ENCODE data around the gene POC1A. TPM values are rescaled to one million over a fixed set of nuclear protein-coding genes. Genes with fewer than 3 reads are reported as not detected.

The POC1A gene
- polyA plus RNA-seq, 10 donors: 2.6 to 8.0 (median 4.3) TPM

- no peak for DNase-seq
Measured at GRCh38 chr3:52085681-52086282, 68.4 kb downstream of the POC1A start.

GRCh38 chr3:52084954-52085680 lies 69.1 kb downstream of the POC1A start:
- DNase-seq: no peak

- DNase-seq: no peak
Measured at GRCh38 chr3:52084216-52084945, 69.8 kb downstream of the POC1A start.

DNA sequence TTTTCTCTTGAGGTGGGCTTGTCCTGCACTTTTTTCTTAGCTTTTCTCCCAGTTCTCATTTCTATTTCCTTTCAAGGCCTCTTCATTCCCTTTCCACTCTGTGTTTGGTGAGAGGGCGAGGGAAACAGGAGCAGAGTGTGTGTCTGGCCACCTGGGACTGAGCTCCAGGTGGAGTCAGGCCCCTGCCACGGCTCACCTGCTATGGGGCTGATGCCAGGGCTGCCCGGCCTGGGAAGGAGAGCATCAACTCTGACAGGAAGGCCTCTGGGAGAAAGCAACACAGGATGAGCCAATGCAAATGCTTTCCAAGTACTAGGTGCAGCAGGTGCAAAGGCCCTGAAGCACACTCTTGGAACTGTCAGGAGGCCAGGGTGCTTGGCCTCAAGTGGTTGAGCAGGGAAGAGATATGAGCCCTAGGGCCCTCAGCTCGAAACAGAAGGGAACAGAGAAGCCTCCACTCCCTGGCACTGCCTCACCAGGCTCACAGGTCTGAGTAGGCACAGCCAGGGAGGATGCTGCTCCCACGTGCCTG lies 70.6 kb downstream of the POC1A start:
- no peak for DNase-seq

DNA sequence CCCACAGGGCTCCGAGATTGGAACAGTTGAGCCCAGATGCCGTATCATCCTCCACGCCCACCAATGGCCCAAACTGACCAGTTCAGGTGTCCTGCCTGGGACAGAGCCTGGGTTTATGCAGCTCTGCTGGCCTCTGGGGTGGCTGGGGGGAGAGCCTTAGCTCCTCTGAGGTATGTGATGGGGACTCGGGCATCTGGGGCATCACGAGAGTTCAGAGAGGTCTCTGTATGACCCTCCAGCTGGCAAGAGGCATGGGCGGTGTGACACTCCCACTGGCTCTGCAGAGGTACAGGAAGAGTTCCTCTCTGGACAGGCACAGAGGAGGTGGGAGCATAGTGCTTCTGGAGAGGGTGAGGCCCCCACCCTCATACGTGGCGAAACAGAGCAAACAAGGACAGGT lies 71.3 kb downstream of the POC1A start:
- DNase-seq: no peak

DNA sequence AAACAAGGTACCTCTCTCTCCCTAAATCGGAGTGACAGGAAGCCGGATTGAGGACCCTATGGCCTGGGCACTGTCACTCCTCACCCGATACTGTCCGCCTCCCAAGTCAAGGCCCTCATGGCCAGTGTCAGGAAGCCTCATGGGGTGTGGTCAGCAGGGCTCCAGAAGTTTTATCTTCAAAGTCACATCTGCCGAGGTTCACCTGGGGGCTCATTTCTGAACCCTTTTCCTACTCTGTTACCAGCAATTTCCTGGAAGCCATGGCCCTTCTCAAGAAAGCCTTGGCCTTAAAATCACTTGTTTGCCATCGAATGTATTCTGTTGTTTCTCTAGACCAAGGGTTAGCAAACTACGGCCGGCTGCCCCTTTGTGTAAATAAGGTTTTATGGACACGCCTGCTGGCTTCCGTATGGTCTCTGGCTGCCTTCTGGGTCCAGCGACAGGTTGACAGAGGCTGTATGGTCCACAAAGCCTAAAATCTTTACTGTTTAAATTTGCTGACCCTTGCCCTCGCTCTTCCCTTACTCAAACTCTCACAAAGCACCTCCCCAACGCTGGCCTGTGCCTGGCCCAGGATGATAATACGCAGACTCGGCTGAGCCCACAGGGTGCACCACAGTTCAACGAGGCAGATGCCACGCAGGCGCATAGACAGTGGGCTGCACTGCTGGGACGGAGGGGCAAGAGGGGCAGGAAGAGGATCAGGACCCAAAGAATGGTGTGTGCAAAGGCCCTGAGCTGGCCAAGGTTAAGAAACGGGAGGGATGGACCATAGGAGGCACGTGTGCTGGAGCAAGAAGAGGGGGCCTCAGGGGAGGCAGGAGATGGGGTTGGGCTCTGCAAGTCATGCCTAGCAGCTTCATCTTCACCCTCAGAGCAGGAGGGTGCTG lies 73.1 kb downstream of the POC1A start:
- no peak for DNase-seq

GRCh38 chr3:52079958-52080357 lies 74.3 kb downstream of the POC1A start:
- no peak for DNase-seq

DNA sequence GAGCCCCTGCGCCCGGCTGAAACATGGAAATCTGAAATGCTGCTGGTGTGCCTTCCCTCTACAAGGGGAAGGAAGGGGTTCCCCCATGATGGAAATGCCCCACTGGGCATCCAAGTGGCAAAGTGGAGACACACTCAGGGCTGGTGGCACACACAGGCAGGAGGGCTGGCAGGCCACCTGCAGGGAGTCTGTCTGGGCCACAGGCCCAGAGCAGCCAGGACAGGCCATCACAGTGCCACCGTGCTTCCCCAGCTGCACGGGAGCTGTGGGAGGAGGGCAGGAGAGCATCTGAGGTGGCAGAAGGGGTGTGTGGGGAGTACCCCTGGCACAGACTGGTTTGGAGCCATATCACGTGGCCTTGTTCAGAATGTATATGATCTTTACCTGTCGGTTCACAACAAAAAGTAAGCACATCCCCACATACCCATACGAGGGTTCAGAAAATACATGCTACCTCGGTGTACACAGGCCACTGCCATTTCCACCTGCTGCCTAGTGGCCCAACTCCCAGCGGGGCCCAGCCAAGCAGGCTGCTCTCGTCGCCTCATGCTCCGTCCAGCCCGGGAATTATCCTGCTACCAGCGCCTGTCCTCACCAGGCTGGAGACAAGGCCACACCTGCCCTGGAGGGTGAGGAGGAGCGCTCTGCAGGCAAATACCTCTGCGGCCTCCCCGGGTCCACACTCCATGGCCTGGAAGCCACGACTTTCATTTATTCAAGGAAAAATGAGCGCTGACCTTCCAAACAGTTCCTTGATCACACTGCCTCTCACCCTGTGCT lies 75.3 kb downstream of the POC1A start:
- no peak for DNase-seq

- peak in 2 of 3 donors; percentile 29 to 66 for DNase-seq
Measured at GRCh38 chr3:52077925-52078324, 76.3 kb downstream of the POC1A start.

- DNase-seq: peak in 2 of 3 donors; percentile 73 to 85
Measured at GRCh38 chr3:52076896-52077780, 77.1 kb downstream of the POC1A start.

- no peak for DNase-seq
Measured at GRCh38 chr3:52073490-52073889, 80.7 kb downstream of the POC1A start.

DNA sequence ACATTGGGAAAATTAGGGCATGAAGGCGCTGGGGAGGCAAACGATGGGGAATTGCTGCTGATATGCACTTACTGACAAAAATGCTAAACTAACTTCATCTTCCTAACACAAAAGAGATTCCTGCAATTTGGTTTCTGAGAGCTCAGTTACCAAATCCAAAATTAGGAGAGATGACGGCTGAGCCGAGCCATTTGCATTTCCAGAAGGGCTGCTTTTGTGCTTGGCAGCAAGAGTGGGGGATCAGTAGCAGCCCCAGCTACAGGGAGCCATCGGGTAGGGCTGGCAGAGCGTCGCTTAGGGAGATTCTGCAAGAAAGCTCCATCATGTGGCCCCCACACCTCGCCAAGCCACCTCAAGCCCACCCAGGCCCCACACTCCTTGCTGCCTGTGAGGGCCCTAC lies 81.8 kb downstream of the POC1A start:
- DNase-seq: no peak

GRCh38 chr3:52072020-52072419 lies 82.2 kb downstream of the POC1A start:
- no peak for DNase-seq

DNA sequence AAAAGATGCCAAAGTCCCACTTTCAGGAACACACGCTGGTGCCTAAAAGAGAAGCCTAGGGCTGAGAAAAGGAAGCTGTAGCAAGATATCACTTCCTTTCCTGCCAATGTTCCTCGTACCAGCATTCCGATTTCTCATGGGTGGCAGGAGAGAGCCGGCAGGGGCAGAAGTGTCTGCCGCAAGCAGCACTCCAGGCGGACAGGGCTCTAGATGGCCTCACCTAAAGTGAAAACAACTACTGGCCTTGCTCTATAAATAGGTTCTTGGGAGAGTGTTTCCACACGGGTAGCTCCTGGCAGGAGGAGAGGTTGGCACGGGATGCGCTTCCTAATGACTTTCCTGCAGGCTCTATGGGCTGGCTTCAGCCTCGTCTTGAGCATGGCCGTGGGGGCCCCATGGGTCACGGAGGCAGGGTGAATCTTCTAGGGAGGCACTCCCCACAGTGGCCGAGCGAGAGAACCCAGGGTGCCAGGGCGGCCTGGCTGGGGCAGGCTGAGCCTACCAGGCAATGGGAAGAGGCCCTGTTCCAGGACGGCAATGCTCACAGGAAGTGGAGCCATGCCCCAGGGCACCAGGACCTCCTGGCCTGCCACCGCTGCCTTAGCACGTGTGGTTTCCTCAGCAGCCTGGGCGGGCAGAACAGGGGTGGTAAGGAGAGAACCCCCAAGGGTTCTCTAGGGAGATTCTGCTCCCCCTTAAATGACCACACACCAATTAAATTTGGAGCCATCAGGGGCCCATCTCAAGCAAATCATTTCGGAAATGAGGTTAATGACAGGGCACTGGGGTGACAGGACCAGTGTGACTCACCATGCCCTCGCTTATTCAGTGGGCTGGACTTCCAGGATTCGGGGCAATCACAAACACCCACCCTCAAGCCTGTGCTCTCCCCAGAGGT lies 83.2 kb downstream of the POC1A start:
- peak in 1 of 3 donors; percentile 48 for DNase-seq

DNA sequence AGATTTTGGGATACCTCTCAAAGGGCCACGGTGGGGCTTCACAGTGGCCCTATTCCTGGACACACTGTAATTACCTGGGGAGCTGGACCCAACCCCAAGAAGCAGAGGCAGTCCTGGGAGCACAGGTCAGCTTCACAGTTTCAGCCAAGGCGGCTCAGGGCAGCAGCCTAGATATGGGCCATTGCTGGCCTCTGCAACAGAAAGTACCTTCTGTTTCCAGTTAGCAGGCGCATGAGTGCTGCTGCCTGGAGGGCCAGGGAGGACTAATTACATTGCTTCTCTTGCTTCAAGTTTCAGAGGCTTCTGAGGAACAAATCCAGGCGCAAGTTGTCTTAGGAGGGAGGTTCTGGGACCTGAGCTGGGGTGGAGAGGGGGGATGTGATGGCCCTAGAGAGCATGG lies 84.4 kb downstream of the POC1A start:
- DNase-seq: peak in 1 of 3 donors; percentile 64

- no peak for DNase-seq
Measured at GRCh38 chr3:52069135-52069534, 85.1 kb downstream of the POC1A start.

GRCh38 chr3:52068730-52069129 lies 85.5 kb downstream of the POC1A start:
- DNase-seq: no peak

GRCh38 chr3:52068055-52068571 lies 86.1 kb downstream of the POC1A start:
- DNase-seq: peak in 2 of 3 donors; percentile 85 to 96

All from muscle of back (tissue), 11 donors.